22Rv1 (cell line): Measurements from ENCODE around the gene RRM2.

Experiments used
- H3K27ac ChIP-seq: fragments of 450-650 bp; 2 replicates; pipeline ENCODE4 v1.5.1; 2017
- ZFX ChIP-seq: fragments of 450-650 bp; IDR thresholded peaks from 2 replicates; pipeline ENCODE4 v1.6.1; 2017; ENCODE audit warnings: antibody characterized with exemption, borderline replicate concordance
- TF ChIP-seq, protein P1 (sequence below): fragments of 450-650 bp; IDR thresholded peaks from 2 replicates; pipeline ENCODE4 v1.5.1; 2017; ENCODE audit warnings: mild to moderate bottlenecking

Gene RRM2

DNA sequence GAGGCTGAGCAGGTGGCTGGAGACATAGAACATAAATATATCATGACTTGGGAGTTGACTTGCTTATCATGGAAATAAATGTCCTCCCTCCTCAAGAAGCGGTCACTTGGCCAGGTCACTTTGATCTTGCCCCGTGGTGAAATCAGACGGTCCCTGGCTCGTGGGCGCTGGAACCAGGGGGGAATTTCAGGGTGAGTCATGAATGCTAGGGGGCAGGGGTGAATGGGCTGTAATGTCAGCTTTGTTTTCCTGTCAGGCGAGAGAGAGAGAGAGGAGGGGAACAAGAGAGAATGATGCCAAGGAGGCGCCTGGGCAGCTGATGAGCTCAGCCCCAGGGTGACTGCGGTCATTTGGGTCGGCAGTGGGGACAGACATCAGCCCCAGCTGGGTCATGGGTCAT is 47.7 kb downstream of the RRM2 start:
- TF ChIP-seq ZFX, result no peak
- TF ChIP-seq, protein P1, sequence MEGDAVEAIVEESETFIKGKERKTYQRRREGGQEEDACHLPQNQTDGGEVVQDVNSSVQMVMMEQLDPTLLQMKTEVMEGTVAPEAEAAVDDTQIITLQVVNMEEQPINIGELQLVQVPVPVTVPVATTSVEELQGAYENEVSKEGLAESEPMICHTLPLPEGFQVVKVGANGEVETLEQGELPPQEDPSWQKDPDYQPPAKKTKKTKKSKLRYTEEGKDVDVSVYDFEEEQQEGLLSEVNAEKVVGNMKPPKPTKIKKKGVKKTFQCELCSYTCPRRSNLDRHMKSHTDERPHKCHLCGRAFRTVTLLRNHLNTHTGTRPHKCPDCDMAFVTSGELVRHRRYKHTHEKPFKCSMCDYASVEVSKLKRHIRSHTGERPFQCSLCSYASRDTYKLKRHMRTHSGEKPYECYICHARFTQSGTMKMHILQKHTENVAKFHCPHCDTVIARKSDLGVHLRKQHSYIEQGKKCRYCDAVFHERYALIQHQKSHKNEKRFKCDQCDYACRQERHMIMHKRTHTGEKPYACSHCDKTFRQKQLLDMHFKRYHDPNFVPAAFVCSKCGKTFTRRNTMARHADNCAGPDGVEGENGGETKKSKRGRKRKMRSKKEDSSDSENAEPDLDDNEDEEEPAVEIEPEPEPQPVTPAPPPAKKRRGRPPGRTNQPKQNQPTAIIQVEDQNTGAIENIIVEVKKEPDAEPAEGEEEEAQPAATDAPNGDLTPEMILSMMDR, result no peak
- H3K27ac ChIP-seq, result no peak overlapping the region

DNA sequence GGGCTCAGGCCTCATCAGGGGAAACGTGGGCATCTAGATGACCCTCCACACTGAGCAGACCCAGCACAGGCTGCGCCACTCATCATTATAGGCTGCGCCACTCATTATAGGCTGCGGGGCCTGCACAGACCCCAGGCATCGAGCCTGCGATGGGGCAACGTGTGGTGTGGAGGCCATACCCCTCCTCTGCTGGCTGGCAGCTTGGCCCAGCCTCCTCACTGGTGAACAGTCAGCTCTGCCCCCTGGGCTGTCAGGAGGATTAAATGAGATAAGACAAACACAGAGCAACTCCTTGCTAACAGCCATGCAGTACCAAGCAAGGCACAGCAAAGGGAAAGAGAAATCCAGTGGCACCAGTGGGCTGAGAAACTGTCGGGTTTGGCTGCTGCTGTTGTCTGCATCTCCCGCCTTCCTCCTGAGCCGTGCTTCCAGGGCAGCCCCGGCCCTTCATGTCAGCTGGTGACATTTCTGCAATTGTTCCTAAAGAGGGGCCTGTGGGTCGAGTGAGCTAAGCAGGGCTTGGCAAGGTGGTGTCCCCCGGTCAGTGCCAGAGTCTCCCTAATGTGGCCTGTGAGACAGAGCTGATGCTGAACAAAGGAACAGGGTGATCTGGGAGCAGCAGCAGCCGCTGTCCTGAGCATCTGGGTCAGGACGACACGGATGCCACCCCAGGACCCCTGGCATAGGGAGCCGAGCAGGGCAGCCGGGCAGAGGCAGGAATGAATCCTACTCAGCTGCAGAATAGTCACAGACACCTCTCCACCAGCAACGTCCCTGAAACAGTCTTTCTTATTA is 48.7 kb downstream of the RRM2 start:
- no peak overlapping the region for H3K27ac ChIP-seq
- no peak for TF ChIP-seq ZFX
- TF ChIP-seq, protein P1, result no peak

DNA sequence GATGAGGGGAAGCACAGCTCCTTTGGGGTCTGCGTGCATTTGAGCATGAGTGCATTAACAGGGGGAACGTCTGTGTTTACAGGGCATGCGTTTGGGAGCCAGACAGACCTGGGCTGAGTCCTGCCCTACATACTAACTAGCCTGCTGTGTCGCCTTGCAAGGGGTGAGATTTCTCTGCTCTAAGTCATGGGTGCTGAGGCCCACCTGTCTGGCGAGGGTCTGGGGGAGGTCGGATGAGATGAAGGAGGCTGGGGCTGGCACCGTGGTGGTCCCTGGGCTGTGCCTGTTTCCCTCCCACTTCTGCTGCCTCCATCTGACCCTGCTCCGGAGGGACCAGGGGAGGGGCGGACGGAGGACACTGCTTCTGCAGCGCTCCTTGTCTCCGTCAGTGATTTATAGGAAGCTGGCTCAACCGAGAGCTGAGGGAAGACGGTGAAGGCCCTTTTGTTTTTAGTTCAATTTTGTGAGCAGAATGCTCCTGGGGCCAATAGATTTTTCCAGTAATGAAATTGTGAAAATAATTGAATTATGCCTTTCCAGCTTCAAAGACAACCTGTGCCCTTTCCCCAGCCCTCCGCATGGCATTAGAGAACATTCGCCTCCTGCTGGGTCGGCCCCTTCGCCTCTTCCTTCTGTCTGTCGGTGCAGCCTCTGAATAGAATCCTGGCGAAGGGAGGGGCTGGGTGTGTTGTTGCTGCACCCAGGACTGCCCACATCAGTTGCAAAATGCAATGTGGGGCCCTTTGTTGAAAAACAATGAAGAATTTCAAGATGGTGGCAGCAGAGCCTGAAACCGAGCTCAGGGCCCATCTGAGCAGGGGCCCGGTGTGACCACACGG is 49.7 kb downstream of the RRM2 start:
- no peak for TF ChIP-seq ZFX
- TF ChIP-seq, protein P1, result no peak
- no peak overlapping the region for H3K27ac ChIP-seq

DNA sequence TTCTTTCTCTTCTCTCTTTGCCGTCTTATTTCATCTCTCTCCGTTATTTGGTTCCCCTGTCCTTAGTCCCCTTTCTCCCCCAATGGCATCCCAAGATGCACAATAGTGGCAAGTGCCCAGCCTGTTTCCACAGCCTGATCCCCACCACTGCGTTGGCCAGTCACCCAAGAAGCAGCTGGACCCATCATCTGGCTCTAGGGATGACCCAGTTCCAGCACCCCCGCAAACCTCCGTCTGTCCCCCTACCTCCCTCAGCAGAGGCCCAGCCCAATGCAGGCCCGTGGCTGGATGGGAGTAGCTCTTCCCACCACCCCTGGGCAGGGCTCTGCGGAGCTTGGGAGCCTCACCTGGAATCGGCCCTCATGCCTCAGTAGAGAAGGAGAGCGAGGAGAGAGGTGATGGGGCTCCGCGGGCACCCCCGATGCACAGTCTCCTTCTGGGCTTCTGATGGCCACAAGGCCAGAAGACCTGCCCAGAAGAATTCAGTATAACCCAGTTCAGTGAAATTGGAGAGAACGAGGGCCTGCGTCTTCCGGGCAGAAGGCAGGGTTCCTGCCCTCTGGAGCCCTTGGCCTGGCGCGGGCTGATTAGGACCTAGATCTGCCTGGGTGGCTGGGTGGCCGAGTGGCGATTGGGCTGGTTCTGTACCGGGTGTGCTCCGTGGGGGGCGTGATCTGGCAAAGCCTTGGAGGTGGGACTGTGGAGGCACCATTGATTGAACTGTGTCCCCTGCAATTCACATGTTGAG is 50.9 kb downstream of the RRM2 start:
- no peak for TF ChIP-seq ZFX
- TF ChIP-seq, protein P1, result no peak
- H3K27ac ChIP-seq, result no peak overlapping the region

DNA sequence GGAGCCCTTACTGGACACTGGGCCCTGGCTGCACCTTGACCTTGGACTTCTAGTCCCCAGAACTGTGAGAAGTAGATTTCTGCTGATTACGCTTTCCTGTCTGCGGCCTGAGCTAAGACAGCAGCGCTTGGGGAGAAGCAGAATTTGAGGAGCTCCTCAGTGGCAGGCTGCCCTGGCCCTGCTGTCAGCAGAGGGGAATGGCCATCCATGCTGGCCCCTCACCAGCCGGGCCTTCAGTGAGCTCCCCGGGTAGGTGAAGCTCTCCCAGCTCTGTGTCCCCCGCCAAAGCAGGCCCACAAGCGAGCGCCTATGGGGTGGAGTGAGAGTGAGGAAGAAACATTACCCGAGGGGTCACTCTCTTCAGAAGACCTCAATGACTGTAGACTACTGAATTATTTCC is 51.6 kb downstream of the RRM2 start:
- no peak overlapping the region for H3K27ac ChIP-seq
- TF ChIP-seq ZFX, result no peak
- TF ChIP-seq, protein P1, result no peak

DNA sequence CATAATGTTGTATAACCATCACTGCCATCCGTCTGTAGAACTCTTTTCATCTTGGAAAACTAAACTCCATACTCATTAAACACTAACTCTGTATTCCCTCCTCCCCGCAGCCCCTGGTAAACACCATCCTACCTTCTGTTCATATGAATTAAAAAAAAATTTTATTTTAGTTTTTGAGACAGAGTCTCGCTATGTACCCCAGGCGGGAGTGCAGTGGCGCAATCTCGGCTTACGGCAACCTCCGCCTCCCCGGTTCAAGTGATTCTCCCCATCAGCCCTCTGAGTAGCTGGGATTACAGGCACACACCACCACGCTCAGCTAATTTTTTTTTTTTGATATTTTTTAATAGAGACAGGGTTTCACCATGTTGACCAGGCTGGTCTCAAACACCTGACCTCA is 52.9 kb downstream of the RRM2 start:
- TF ChIP-seq, protein P1, result no peak
- TF ChIP-seq ZFX, result no peak

More for the DNA sequence above, 52.9 kb downstream of the RRM2 start:
- no peak overlapping the region for H3K27ac ChIP-seq
